Mucosa of gallbladder (tissue), 1 donor: ENCODE measurements around the gene ZBTB7C. TPM values are rescaled to one million over a fixed set of nuclear protein-coding genes. Genes with fewer than 3 reads are reported as not detected.

Experiments
- DNase-seq: peaks from one replicate; pipeline ENCODE4 v3.0.0-alpha.2; 2020; ENCODE audit warnings: low spot score
- total RNA-seq: library from RNA; stranded (reverse); gene quantifications from one replicate; pipeline ENCODE4 v1.2.1, GENCODE V29; 2021
- donor health status: DM: no; HTN: no; CAD: no.

Gene ZBTB7C
- total RNA-seq, 1 donor from 2014 or later, result 24.1 TPM

- no peak for DNase-seq
These were observed 18.5 kb downstream of the ZBTB7C start for GRCh38 chr18:48390641-48391040.

- DNase-seq, result no peak
These were observed 20.7 kb downstream of the ZBTB7C start for GRCh38 chr18:48388478-48388877.

- DNase-seq, result no peak
These were observed 21.9 kb downstream of the ZBTB7C start for GRCh38 chr18:48387300-48387699.

- DNase-seq, result no peak
These were observed 23.6 kb downstream of the ZBTB7C start for GRCh38 chr18:48385596-48385995.

- no peak for DNase-seq
These were observed 32.2 kb downstream of the ZBTB7C start for GRCh38 chr18:48376934-48377333.

- DNase-seq, result no peak
These were observed 32.8 kb downstream of the ZBTB7C start for GRCh38 chr18:48376406-48376805.

- DNase-seq, result no peak
These were observed 33.9 kb downstream of the ZBTB7C start for GRCh38 chr18:48375150-48375800.

GRCh38 chr18:48374423-48375149 lies 34.6 kb downstream of the ZBTB7C start:
- peak; percentile 18 for DNase-seq

- no peak for DNase-seq
These were observed 37.2 kb downstream of the ZBTB7C start for GRCh38 chr18:48371854-48372602.

- DNase-seq, result no peak
These were observed 41.6 kb downstream of the ZBTB7C start for GRCh38 chr18:48367557-48367956.

- DNase-seq, result no peak
These were observed 43.2 kb downstream of the ZBTB7C start for GRCh38 chr18:48365965-48366364.

GRCh38 chr18:48364146-48364545 lies 45.0 kb downstream of the ZBTB7C start:
- DNase-seq, result no peak

GRCh38 chr18:48363175-48363574 lies 46.0 kb downstream of the ZBTB7C start:
- DNase-seq, result no peak

GRCh38 chr18:48361801-48362200 lies 47.4 kb downstream of the ZBTB7C start:
- DNase-seq, result no peak

- no peak for DNase-seq
These were observed 48.7 kb downstream of the ZBTB7C start for GRCh38 chr18:48360376-48361021.

GRCh38 chr18:48359626-48360025 lies 49.6 kb downstream of the ZBTB7C start:
- DNase-seq, result no peak

GRCh38 chr18:48358868-48359267 lies 50.3 kb downstream of the ZBTB7C start:
- DNase-seq, result no peak

GRCh38 chr18:48356909-48357631 lies 52.1 kb downstream of the ZBTB7C start:
- DNase-seq, result no peak

- no peak for DNase-seq
These were observed 52.9 kb downstream of the ZBTB7C start for GRCh38 chr18:48356151-48356745.

- DNase-seq, result no peak
These were observed 53.7 kb downstream of the ZBTB7C start for GRCh38 chr18:48355276-48356115.
